Amygdala (tissue), 56 donors: ENCODE data around the gene MCU.
"Not testable (repeated sequence)": the region's sequence is repeated elsewhere in the genome, so short reads cannot be mapped to it uniquely, and the experiment has no call there.

Source experiments
- DNase-seq, 56 donors: peaks; one replicate each; lab custom pipeline; 2025; lab: John Stamatoyannopoulos, UW

Gene MCU

DNA sequence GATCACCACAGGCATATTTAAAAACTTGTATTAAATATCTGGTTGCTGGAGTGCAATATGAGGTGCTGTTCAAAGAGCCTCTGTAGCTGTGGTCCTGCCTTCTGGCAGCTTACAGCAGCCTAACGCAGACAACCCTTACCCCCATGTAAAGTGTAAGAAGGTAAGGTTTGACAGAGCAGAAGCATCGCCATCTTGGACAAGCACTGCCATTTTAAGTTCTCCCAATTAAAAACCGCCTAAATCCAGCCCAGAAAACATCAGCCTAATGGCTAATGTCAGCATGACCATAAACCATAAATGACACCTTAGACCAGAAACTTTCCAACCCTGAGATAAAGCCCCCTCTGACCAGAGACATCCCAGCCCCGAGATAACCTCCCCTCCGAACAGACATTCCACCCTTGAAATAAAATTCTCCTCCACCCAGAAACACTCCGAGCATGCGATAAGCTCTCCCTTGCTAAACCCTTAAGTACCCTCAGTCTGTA is 196.3 kb downstream of the MCU start:
- DNase-seq = no peak

DNA sequence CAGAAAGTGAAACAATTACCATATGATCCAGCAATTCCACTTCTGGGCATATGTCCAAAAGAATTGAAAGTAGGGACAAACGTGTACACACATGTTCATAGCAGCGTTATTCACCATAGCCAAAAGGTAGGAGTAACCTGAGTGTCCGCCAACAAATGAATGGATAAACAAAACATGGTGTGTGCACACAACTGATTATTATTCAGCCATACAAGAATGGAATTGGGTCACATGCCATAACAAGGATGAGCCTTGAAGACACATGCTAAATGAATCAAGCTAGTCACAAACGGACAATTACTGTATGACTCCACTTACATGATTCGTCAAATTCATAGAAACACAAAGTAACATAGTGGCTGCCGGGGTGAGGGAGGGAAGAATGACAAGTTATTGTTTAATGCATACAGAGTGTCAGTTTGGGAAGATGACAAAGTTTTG is 197.5 kb downstream of the MCU start:
- no peak for DNase-seq

DNA sequence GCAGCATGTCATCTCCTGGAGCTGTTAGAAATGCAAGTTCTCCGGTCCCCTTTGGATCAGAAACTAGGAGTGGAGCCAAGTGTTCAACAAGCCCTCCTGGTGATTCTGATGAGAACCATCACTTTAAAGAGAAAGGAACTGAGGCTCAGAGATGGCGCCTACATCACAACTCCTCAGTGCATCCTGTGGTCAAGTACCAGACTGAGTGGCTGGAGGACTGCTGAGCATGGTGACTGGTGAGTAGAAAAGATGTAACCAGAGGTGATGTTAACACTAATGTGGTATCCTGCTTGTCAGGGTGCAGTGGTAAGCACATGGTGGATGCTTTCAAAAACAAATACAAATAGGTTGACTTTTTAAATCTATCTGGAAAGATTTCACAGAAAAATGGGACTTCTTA is 198.1 kb downstream of the MCU start:
- DNase-seq = no peak

DNA sequence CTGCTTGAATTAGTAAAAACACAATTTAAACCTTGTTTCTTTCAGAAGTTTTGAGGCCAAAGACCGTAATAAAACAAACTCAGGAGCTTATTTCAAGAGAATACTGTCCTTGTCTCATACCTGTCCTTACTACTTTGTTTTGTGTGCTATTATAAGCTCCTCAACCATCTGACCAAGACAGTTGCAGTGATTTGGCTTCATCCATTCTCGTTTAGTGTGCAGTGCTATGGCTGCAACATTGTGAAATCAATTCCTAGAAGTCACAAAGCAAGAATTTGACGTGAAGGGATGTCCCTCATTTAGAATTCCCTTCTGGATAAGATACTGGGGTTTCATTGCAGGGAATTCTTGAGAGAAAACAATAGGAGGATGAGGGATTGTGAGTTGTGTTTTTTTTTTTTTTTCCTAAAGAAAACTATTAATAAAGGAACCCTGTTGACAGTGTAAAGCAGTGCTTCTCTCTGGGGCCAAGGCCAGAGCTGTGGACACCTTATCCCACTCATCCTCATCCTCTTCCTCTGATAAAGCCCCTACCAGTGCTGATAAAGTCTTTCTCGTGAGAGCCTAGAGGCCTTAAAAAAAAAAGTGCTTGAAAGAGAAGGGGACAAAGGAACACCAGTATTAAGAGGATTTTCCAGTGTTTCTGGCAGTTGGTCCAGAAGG is 201.3 kb downstream of the MCU start, which contains the start of gene OIT3:
TSS of gene OIT3 (plus strand) at position 604 of the 663 bp plus-strand sequence. CDS start 60 bp downstream, outside the sequence.
- DNase-seq = no peak

DNA sequence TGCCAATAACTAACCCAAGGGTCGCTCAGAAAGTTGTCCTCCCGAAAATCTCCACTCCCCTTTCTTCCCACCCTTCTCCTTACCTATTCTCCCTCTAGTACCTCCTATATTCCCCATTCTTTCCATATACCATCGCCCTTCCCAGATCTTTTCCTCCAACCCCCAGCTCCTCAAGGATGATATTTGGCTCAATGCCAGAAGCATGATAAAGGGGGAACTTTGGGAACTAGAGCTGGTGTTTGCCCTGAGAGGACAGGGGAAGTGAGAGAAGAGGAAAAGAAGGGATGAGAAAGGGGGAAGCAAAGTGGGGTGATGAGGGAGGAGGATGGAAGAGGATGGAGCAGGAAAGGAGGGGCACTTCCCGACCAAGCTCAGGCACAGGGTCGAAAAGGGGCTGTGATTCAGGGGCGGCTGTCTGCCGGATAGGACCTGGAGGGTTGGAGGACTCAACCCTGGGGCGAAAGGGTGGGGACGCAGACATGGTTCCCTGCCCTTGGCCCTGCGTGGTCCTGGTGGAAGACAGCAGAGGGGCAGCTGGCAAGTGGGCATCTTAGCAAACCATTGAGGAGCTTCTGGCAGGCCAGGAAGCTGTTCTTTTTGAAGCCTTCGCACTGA is 203.4 kb downstream of the MCU start:
- no peak for DNase-seq

DNA sequence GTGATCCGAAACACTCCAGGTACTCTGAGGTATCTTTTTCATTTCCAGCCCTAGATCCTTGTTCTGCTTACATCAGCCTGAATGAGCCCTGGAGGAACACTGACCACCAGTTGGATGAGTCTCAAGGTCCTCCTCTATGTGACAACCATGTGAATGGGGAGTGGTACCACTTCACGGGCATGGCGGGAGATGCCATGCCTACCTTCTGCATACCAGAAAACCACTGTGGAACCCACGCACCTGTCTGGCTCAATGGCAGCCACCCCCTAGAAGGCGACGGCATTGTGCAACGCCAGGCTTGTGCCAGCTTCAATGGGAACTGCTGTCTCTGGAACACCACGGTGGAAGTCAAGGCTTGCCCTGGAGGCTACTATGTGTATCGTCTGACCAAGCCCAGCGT is 206.7 kb downstream of the MCU start:
- DNase-seq = no peak

DNA sequence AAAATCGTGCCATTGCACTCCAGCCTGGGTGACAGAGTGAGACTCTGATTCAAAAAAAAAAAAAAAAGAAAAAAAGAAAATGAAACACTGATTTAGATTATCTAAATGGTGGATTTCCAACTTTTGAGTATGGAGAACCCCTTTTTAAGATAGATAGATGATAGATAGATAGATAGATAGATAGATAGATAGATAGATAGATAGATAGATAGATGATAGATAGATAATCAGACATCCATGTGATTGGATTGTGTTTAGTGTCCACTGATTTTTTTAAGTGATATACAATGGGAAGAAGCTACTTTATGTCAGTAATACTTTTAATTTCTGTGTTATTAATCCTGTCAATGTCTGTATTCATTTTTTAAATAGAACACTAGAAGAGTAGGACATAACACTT is 207.6 kb downstream of the MCU start:
- DNase-seq = no peak

DNA sequence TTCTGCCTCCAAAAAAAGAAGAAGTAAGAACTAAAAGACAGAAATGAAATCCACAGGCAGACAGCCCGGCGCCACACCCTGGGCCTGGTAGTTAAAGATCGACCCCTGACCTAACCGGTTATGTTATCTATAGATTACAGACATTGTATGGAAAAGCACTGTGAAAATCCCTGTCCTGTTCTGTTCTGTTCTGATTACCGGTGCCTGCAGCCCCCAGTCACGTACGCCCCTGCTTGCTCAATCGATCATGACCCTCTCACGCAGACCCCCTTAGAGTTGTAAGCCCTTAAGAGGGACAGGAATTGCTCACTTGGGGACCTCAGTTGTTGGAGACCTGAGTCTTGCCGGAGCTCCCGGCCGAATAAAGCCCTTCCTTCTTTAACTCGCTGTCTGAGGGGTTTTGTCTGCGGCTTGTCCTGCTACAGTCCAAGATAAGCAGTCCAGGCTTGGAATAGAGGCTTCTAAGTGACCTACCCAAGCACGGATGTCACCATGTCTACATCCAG is 212.1 kb downstream of the MCU start:
- not testable (repeated sequence) for DNase-seq

DNA sequence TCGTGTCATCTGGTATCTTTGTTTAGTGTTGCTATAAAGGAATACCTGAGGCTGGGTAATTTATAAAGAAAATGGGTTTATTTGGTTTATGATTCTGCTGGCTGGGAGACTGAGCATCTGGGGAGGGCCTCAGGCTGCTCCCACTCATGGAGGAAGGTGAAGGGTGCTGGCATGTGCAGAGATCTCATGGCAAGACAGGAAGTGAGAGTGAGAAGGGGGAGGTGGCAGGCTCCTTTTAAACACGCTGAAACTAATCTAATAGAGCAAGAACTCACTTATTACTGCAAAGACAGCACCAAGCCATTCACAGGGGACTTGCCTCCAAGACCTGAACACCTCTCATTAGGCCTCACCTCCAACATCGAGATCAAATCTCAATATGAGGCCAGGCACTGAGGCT is 212.9 kb downstream of the MCU start:
- DNase-seq = no peak

DNA sequence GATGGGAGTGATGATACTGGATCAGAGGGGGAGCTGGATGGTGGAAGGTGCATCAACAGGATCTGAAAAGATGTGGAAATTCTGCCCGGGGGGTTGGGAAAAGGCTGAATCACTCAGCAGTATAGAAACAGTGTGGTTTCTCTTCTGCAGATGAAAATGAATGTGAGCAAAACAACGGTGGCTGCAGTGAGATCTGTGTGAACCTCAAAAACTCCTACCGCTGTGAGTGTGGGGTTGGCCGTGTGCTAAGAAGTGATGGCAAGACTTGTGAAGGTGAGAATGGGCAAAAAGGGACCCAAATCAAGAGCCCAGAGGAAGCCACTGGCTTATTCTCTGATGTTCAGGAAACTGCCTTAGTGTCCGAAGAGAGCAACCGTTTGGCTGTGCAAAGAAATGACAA is 214.5 kb downstream of the MCU start:
- no peak for DNase-seq

DNA sequence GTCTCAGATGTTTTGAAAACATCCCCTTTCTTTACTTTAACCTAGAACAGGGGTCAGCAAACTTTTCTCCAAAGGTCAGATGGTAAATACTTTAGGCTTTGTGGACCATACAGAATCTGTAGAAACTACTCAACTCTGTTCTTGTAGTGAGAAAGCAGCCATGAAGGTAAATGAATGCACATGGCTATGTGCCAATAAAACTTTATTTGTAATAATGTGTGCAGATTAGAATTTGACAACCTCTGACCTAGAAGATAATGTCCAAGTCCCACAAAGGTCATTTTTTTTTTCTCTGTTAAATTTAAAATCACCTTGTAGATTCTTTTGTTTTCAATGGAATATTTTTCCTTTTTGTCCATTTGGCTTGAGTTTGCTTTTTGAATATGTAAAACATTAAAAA is 218.8 kb downstream of the MCU start:
- no peak for DNase-seq

DNA sequence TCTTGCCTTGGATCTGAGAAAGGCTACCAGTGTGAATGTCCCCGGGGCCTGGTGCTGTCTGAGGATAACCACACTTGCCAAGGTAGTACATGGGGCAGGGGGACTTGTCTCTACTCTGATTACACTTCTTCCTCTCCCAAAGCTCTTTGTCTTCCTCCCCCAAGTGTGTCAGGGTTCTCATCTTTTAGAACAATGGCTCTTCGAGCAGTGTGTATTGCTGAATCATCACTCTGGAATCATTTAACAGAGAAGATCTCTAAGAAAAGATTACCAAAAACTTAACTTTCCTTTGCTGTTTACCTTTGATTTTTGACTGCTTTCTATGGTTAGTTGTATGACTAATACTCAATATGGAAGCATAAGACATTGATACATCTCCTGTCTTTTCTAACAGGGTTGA is 219.8 kb downstream of the MCU start:
- no peak for DNase-seq

DNA sequence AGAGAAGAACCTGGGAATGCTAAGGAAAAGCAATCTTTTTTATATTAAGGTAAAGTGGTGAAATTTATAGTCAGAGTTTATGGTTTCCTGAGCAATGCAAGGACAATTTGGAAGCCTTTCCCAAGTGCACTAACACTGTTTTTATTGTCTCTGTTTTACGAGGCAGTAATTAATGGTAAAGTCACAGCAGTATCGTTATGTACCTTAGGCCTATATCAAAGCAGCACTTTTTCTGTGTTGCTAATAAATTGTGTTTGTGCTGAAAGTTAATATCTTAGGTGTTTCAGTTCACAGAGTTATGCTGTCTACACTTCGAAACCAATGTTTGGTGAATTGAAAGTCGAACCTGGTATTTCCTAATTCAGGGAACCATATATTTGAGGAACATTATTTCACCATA is 220.8 kb downstream of the MCU start:
- no peak for DNase-seq

DNA sequence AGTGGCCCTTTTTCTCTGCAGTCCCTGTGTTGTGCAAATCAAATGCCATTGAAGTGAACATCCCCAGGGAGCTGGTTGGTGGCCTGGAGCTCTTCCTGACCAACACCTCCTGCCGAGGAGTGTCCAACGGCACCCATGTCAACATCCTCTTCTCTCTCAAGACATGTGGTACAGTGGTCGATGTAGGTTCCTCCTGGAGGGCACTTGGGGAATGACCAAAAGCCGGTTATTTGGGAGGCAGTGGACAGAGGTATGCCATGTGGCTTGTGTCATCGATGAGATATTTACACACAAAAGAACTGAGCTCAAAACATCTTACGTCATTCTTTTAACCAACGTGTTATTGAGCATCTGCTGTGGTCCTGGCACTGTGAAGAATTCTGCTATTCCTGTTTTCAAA is 221.3 kb downstream of the MCU start:
- DNase-seq = no peak

DNA sequence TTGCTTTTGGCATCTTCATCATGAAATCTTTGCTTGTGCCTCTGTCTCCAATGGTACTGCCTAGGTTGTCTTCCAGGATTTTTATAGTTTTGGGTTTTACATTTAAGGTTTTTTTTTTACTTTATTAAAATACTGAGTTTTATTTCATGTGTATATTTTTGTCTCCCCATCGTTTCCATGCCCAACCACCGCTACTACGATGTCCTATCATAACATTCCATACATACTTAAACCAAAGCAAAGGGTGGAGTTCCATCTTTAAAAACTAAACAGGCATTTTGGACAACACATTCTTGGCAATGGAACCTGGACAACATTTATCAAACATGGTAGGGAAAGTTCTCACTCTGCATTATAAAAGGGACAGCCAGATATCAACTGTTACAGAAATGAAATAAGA is 225.3 kb downstream of the MCU start:
- not testable (repeated sequence) for DNase-seq

DNA sequence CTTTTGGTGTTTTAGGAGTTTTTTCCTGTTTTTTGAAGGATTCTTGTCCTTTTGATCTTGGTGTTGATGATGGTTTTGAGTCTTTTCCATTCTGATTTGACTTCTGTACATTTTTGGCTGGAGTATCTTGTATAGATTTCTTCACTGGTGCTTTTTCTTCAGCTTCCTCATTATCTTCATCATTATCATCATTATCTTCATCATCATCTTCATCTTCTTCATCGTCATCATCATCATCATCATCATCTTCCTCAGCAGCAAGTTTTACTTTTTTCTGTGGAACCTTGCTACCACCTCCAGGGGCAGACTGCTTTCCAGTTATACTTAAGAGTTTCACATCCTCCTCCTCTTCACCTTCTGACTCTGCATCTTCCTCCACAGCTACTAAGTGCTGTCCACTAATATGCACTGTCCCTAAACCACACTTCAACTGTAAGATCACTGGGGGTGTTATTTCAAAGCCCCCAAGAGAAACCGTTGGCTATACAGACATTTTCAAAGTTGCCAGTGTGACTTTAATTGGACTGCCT is 225.9 kb downstream of the MCU start:
- DNase-seq = not testable (repeated sequence)

DNA sequence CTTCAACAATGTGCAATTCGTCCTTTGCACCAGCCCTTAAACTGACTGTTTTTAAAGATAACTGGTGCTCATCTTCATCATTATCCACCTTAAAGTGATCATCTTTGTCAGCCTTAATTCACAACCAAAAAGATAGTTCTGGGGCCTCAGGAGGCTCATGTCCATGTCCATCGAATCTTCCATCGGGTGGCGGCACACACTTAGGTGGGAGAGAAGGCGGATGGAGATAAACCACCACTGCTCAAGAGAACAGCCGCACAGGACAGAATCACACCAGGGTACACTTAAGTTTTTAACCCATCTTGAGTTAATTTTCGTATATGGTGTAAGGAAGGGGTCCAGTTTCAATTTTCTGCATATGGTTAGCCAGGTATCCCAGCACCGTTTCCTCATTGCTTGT is 226.4 kb downstream of the MCU start:
- DNase-seq = no peak

DNA sequence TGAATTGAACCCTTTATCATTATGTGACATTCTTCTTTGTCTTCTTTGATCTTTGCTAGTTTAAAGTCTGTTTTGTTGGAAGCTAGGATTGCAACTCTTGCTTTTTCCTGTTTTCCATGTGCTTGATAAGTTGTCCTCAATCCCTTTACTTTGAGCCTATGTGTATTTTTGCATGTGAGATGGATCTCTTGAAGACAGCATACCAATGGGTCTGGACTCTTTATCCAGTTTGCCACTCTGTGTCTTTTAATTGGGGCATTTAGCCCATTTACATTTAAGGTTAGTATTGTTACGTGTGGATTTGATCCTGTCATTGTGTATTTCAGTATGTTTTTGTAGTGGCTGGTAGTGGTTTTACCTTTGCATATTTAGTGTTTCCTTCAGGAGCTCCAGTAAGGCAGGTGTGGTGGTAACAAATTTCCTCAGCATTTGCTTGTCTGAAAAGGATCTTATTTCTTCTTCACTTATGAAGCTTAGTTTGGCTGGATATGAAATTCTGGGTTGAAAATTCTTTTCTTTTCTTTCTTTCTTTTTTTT is 229.3 kb downstream of the MCU start:
- DNase-seq = not testable (repeated sequence)

DNA sequence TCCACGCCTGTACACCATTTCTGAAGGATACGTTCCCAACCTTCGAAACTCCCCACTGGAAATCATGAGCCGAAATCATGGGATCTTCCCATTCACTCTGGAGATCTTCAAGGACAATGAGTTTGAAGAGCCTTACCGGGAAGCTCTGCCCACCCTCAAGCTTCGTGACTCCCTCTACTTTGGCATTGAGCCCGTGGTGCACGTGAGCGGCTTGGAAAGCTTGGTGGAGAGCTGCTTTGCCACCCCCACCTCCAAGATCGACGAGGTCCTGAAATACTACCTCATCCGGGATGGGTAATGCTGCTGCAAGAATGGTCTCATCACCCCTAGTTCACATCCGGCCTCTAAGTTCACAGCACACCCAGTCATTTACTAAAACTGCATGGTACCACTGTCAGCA is 232.4 kb downstream of the MCU start:
- DNase-seq = no peak

DNA sequence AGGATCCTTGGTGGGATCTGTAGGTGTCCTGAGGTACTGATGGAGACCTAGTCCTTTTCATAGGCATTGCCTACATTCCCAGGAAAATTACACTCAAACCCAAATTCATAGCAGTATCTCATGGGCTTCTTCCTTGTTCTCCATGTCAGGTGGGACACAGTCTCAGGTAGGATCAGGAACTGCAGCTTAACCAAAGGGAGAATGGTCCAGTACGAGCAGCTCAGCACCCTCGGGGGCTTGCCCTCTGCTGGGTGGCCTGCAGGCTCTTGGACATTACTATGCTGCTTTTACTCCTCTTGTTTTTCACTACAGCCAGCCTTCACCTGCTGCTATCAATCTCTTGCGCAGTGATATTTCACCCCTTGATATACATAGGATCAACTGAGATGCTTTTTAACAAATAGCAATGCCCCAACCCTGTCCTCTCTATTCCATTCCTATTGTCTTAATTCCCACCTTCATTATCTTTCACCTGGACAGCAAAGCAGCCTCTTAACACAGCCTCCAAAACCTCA is 234.1 kb downstream of the MCU start:
- no peak for DNase-seq

DNA sequence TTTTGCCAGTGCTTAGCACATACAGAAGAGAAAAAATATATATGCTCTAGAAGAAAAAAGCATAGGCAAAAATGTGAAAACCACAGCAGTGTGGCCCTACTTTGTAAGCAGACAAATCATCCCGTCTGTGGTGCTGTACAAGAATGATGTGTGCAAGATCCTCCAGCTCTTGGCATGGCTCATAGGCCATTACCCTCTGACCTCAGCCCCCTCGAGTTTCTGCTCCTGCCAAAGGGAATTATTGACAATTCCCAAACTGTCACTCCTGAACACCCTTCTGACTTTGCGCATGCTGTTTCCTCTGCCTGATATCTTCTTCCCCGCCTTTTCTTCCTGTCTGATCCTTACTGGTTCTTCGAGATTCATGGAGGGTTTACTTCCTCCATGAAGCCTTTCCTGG is 235.5 kb downstream of the MCU start:
- no peak for DNase-seq
